Stomach (tissue), 9 donors: ENCODE results near the gene DMTF1. TPM values are rescaled to one million over a fixed set of nuclear protein-coding genes. Genes with fewer than 3 reads are reported as not detected.
A peak's percentile ranks its signal among the peaks of the same experiment; 100 is the strongest.
"Not testable (repeated sequence)": the region's sequence is repeated elsewhere in the genome, so short reads cannot be mapped to it uniquely, and the experiment has no call there.

Source experiments
- DNase-seq, 2 donors: peaks; one replicate each; pipeline versions ENCODE4 v3.0.0 to v3.0.0-alpha.2; 2013 to 2019
- H3K27ac ChIP-seq, 5 donors: fragments of 200-600 bp in 4 of 5; sonication (generic) in 4 of 5; one replicate each; pipeline ENCODE4 v1.5.1; 2013 to 2019; ENCODE audit warnings: mild to moderate bottlenecking in 1 of 5, moderate library complexity in 1 of 5
- H3K27me3 ChIP-seq, 3 donors: fragments of 200-600 bp; sonication (generic); one replicate each; pipeline ENCODE4 v1.5.1; 2017 to 2019; ENCODE audit warnings: mixed run types in 1 of 3
- H3K36me3 ChIP-seq, 4 donors: fragments of 200-600 bp; sonication (generic); 1 replicate in 3 of 4; 2 replicates in 1 of 4; pipeline ENCODE4 v1.5.1; 2016 to 2019
- H3K4me1 ChIP-seq, 4 donors: fragments of 200-600 bp; sonication (generic); one replicate each; pipeline ENCODE4 v1.5.1; 2016 to 2019
- H3K4me3 ChIP-seq, 4 donors: fragments of 200-600 bp; sonication (generic) in 3 of 4; one replicate each; pipeline ENCODE4 v1.5.1; 2016 to 2019; ENCODE audit warnings: mild to moderate bottlenecking in 1 of 4
- H3K9me3 ChIP-seq, 4 donors: fragments of 200-600 bp; sonication (generic); one replicate each; pipeline ENCODE4 v1.5.1; 2016 to 2019
- EP300 ChIP-seq: sonication (generic); formaldehyde crosslinking; IDR thresholded peaks from one replicate; pipeline ENCODE4 v1.6.1; 2017; ENCODE audit warnings: antibody characterized with exemption
- POLR2A ChIP-seq, 4 donors: fragments of 450-650 bp; IDR thresholded peaks; one replicate each; pipeline ENCODE4 v1.6.1; 2016; ENCODE audit warnings: antibody characterized with exemption in 4 of 4, control low read depth in 2 of 4, mild to moderate bottlenecking in 1 of 4, moderate library complexity in 1 of 4
- POLR2AphosphoS5 ChIP-seq, 3 donors: sonication (generic); formaldehyde crosslinking; IDR thresholded peaks; one replicate each; pipeline ENCODE4 v1.6.1; 2016; ENCODE audit warnings: antibody characterized with exemption in 3 of 3
- WGBS, 5 donors: extraction: QIAGEN DNeasy Blood & Tissue Kit in 3 of 5; methylation state at CpG; one replicate each; pipeline versions ENCODE4 v1.1.5 to v1.1.7; 2013 to 2018; 5-methylcytosine and 5-hydroxymethylcytosine counted together
- intact Hi-C: fragments of 100-400 bp; cut with DNase I; formaldehyde crosslinking; loops from one replicate; pipeline ENCODE4 v1.15.1; 2023; ENCODE audit warnings: low total_unique reads
- polyA plus RNA-seq, 3 donors: library from polyadenylated mRNA; stranded (reverse); fragments of 200-250 nt; gene quantifications; one replicate each; pipeline ENCODE4 v1.2.3, GENCODE V29; 2013
- total RNA-seq, 5 donors: library from RNA; depleted of rRNA; stranded (reverse); fragments of >200 nt; gene quantifications; one replicate each; pipeline versions ENCODE4 v1.1.0 to v1.2.3, GENCODE V29; 2014 to 2016
- TF ChIP-seq, protein P1 (sequence below), 7 experiments: fragments of 450-650 bp in 4 of 7; fragments of 200-600 bp in 3 of 7; sonication (generic) in 3 of 7; IDR thresholded peaks; one replicate each; pipeline ENCODE4 v1.5.1; 2016 to 2019; ENCODE audit warnings: antibody characterized with exemption in 7 of 7, control low read depth in 2 of 7, mild to moderate bottlenecking in 1 of 7
- donor health status: healthy with polysubstance abuse.
- donor health status: Bipolar disorder and iron deficiency.
- donor health status: healthy.

DMTF1 gene
- total and polyA plus RNA-seq, 8 donors, result 10.5 to 233 (median 70.8) TPM

DNA sequence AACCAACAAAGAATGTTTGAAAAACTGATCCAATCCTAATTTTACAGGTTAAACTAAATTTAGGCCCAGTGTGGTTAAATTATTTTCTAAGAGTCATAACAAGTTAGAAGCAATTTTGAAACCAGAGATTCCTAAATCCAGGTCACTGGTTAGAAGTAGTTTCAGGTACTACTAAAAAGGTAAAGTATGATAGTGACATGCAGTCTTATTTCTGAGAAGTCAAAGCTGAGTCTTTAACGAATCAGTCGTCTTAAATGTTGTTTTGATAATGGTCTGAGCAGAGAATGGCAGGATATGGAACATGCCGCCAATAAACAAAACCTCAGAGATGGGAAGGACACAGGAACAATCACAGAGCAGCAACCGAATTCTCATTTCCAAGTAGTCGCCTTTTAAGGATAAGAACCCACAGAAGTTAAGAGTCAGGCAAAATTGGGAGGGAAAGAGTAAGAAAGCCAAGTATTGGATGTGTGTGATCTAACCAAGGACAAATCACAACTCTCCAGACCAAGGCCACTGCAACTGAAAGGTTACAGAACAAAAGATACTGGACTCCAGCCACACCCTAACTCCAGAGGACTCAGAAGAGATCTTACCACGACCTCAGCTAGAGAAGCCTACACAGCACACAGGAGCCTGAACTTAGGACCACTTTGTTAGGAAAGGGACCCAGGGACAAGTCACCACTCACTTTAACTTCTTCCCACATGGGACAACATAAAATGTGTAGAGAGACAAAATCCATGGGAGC, 47.6 kb downstream of the DMTF1 start:
- intact Hi-C loops, result no loop called here
- TF ChIP-seq POLR2AphosphoS5 (IDR thresholded peaks at IDR 0.05) (no peak), EP300 (no peak), POLR2A (IDR thresholded peaks at IDR 0.05) (no peak)
- TF ChIP-seq, protein P1, sequence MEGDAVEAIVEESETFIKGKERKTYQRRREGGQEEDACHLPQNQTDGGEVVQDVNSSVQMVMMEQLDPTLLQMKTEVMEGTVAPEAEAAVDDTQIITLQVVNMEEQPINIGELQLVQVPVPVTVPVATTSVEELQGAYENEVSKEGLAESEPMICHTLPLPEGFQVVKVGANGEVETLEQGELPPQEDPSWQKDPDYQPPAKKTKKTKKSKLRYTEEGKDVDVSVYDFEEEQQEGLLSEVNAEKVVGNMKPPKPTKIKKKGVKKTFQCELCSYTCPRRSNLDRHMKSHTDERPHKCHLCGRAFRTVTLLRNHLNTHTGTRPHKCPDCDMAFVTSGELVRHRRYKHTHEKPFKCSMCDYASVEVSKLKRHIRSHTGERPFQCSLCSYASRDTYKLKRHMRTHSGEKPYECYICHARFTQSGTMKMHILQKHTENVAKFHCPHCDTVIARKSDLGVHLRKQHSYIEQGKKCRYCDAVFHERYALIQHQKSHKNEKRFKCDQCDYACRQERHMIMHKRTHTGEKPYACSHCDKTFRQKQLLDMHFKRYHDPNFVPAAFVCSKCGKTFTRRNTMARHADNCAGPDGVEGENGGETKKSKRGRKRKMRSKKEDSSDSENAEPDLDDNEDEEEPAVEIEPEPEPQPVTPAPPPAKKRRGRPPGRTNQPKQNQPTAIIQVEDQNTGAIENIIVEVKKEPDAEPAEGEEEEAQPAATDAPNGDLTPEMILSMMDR (IDR thresholded peaks at IDR 0.05), result no peak
- Histone ChIP-seq H3K36me3 (peaks cover 10 to 50% (median 31%) of the 10 kb centered on the region in 4 donors), H3K27me3 (no peaks in the 10 kb centered on the region), H3K9me3 (peaks cover 2 to 6% (median 4%) of the 10 kb centered on the region in 4 donors), H3K4me1 (peaks cover 0 to 32% (median 10%) of the 10 kb centered on the region in 4 donors), H3K4me3 (no peak overlapping the region), H3K27ac (peak overlapping the region in 2 of 5 donors; percentile 4 to 13)
- DNase-seq, result no peak
- WGBS, 5 donors, result 74 to 83% (median 79%) methylated on average over 6 of the region's 6 CpGs

DNA sequence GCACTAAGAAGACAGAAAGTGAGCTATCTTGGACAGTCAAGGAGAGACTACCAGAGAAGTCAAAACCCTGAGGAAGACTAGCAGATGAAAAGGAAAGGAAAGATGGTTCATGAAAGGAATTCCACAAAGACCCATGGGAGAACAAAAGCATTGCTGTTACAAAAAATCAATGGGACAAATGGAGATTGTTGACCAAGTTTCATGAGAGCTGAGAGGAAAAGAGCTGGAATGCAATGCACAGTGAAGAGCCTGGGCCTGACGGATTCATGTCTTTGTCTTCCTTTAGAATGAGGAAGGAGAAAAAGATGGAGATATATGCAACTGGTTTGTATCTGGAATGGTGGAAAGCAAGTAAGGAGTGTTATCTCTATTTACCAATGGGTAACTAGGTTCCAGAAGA, 50.0 kb downstream of the DMTF1 start:
- Histone ChIP-seq H3K9me3 (peaks cover 16 to 22% (median 18%) of the 10 kb centered on the region in 4 donors), H3K36me3 (peaks cover 0 to 35% (median 14%) of the 10 kb centered on the region in 4 donors), H3K27me3 (no peaks in the 10 kb centered on the region), H3K4me3 (no peak overlapping the region), H3K4me1 (peaks cover 0 to 32% (median 10%) of the 10 kb centered on the region in 4 donors), H3K27ac (no peak overlapping the region)
- TF ChIP-seq POLR2AphosphoS5 (IDR thresholded peaks at IDR 0.05) (no peak), POLR2A (IDR thresholded peaks at IDR 0.05) (no peak)
- 85 to 100% (median 94%) methylated on average over 1 of the region's 1 CpG for WGBS, 5 donors
- intact Hi-C loops, result no loop called here
- DNase-seq, result no peak

DNA sequence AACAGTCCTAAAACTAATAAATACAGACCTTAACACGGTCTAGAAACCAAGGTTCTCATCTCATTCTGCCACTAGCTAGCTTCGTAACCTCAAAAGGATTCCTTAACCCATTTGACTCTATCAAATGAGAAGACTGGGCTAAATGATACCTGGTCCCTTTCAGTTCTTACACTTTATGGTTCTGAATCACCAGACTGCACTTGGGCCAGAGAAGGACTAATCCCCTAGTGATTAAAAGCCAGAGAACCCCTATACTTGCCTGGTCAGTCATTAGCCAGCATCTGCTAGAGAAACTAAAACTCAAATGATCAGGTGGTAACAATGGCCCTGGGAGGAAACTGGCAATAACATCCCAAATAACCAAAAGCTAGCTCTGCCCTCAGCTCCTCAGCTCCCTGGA, 50.5 kb downstream of the DMTF1 start:
- Histone ChIP-seq H3K9me3 (peaks cover 16 to 22% (median 18%) of the 10 kb centered on the region in 4 donors), H3K27ac (no peak overlapping the region), H3K4me3 (no peak overlapping the region), H3K36me3 (peaks cover 0 to 30% (median 9%) of the 10 kb centered on the region in 4 donors), H3K4me1 (peaks cover 0 to 32% (median 10%) of the 10 kb centered on the region in 4 donors), H3K27me3 (no peaks in the 10 kb centered on the region)
- DNase-seq, result no peak
- 92 to 100% (median 97%) methylated on average over 2 of the region's 2 CpGs for WGBS, 5 donors
- TF ChIP-seq POLR2AphosphoS5 (IDR thresholded peaks at IDR 0.05), result no peak
- TF ChIP-seq POLR2A (IDR thresholded peaks at IDR 0.05), result no peak
- TF ChIP-seq, protein P1 (IDR thresholded peaks at IDR 0.05), result no peak
- no peak for TF ChIP-seq EP300
- intact Hi-C loops, result no loop called here

DNA sequence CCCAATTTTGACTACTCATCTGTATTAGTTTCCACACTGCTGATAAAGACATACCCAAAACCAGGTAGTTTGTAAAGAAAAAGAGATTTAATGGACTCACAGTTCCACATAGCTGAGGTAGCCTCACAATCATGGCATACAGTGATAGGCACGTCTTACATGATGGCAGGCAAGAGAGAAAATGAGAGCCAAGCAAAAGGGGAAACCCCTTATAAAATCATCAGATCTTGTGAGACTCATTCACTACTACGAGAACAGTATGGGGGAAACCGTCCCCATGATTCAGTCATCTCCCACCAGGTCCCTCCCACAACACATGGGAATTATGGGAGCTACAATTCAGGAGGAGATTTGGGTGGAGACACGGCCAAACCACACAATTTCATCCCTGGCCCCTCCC, 51.7 kb downstream of the DMTF1 start:
- Histone ChIP-seq H3K9me3 (peaks cover 16 to 22% (median 18%) of the 10 kb centered on the region in 4 donors), H3K36me3 (peaks cover 0 to 22% (median 10%) of the 10 kb centered on the region in 4 donors), H3K4me1 (peaks cover 0 to 29% (median 10%) of the 10 kb centered on the region in 4 donors)
- whole genome bisulfite sequencing, 5 donors, result 84 to 91% (median 89%) methylated on average over 4 of the region's 4 CpGs
- H3K27me3 ChIP-seq, H3K27ac ChIP-seq, DNase-seq, intact Hi-C loops, H3K4me3 ChIP-seq: not testable (repeated sequence)

DNA sequence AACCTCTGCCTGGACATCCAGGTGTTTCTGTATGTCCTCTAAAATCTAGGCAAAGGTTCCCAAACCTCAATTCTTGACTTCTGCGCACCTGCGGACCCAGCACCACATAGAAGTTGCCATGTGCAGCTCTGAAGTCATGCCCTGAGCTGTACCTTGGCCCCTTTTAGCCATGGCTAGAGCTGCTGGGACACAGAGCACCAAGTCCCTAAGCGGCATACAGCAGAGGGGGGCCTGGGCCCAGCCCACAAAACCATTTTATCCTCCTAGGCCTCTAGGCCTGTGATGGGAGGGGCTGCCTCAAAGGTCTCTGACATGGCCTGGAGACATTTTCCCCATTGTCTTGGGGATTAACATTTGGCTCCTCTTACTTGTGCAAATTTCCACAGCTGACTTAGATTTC, 52.7 kb downstream of the DMTF1 start:
- TF ChIP-seq POLR2AphosphoS5 (IDR thresholded peaks at IDR 0.05), result no peak
- no peak for TF ChIP-seq EP300
- TF ChIP-seq POLR2A (IDR thresholded peaks at IDR 0.05), result no peak
- TF ChIP-seq, protein P1 (IDR thresholded peaks at IDR 0.05), result no peak
- 50 to 81% (median 67%) methylated on average over 2 to 3 of the region's 3 CpGs for WGBS, 5 donors
- H3K4me3 ChIP-seq, result no peak overlapping the region
- no peak overlapping the region for H3K27ac ChIP-seq
- H3K4me1 ChIP-seq, result peaks cover 0 to 22% (median 8%) of the 10 kb centered on the region in 4 donors
- intact Hi-C loops, result no loop called here
- DNase-seq, result no peak
- no peaks in the 10 kb centered on the region for H3K27me3 ChIP-seq
- peaks cover 16 to 22% (median 18%) of the 10 kb centered on the region in 4 donors for H3K9me3 ChIP-seq
- H3K36me3 ChIP-seq, result peaks cover 0 to 20% (median 10%) of the 10 kb centered on the region in 4 donors

DNA sequence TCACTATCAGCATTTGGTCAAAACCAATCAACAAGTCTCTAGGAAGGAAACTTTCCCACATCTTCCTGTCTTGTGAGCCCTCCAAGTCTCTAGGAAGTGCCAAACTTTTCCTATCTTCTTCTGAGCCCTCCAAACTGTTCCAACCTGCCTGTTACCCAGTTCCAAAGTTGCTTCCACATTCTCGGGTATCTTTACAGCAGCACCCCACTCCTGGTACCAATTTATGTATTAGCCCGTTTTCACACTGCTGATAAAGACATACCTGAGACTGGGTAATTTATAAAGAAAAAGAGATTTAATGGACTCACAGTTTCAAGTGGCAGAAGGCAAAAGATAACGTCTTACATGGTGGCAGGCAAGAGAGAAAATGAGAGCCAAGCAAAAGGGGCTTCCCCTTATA, 53.4 kb downstream of the DMTF1 start:
- intact Hi-C loops, DNase-seq, H3K27me3 ChIP-seq, H3K27ac ChIP-seq, H3K4me3 ChIP-seq: not testable (repeated sequence)
- peaks cover 0 to 20% (median 8%) of the 10 kb centered on the region in 4 donors for H3K36me3 ChIP-seq
- peaks cover 0 to 20% (median 9%) of the 10 kb centered on the region in 4 donors for H3K4me1 ChIP-seq
- H3K9me3 ChIP-seq, result peaks cover 16 to 22% (median 18%) of the 10 kb centered on the region in 4 donors
- 94 to 98% (median 96%) methylated on average over 3 of the region's 3 CpGs for WGBS, 5 donors
